A673 (cell line): Measurements from ENCODE around the gene RABGAP1L. TPM values are rescaled to one million over a fixed set of nuclear protein-coding genes. Genes with fewer than 3 reads are reported as not detected.

Source experiments
- BruUV-seq: library from RNA; stranded (reverse); fragments of 400-500 nt; replicated peaks from 2 replicates; lab custom pipeline; 2021; lab: Mats Ljungman, UMichigan
- CTCF ChIA-PET: fragments of 300-600 bp; sonication (Branson Sonifier 250); formaldehyde crosslinking; loops from one replicate; lab custom pipeline; 2022; ENCODE audit warnings: antibody characterized with exemption; lab: Charles Lee
- POLR2A ChIA-PET: fragments of 300-600 bp; sonication (Branson Sonifier 250); formaldehyde crosslinking; loops from one replicate; lab custom pipeline; 2022; ENCODE audit warnings: antibody characterized with exemption; ENCODE audit not compliant: low non-redundant PET; lab: Charles Lee
- DNase-seq: peaks from one replicate; pipeline ENCODE4 v3.0.0-alpha.2; 2015; ENCODE audit warnings: low spot score
- H3K27ac ChIP-seq: fragments of 200-600 bp; sonication (generic); 2 replicates; pipeline ENCODE4 v1.5.1; 2016; ENCODE audit warnings: mixed run types, low read depth, mild to moderate bottlenecking, mixed read lengths, antibody characterized with exemption, low read length; ENCODE audit not compliant: poor library complexity, severe bottlenecking
- H3K27me3 ChIP-seq: fragments of 200-600 bp; sonication (generic); replicated peaks from 2 replicates; pipeline ENCODE4 v1.6.1; 2017; ENCODE audit warnings: mixed run types, low read depth, mild to moderate bottlenecking, mixed read lengths, antibody characterized with exemption, low read length; ENCODE audit not compliant: insufficient read depth, poor library complexity
- H3K36me3 ChIP-seq: fragments of 200-600 bp; sonication (generic); 2 replicates; pipeline ENCODE4 v1.6.1; 2016; ENCODE audit warnings: mixed run types, mild to moderate bottlenecking, mixed read lengths, antibody characterized with exemption, low read length; ENCODE audit not compliant: insufficient read depth, poor library complexity, severe bottlenecking
- H3K4me1 ChIP-seq: fragments of 200-600 bp; sonication (generic); 2 replicates; pipeline ENCODE4 v1.6.1; 2017; ENCODE audit warnings: mixed run types, mild to moderate bottlenecking, mixed read lengths, antibody characterized with exemption, low read length; ENCODE audit not compliant: insufficient read depth, poor library complexity, severe bottlenecking
- H3K4me3 ChIP-seq: fragments of 200-600 bp; sonication (generic); 2 replicates; pipeline ENCODE4 v1.5.1; 2016; ENCODE audit warnings: low read depth, mixed run types, mild to moderate bottlenecking, mixed read lengths, low read length; ENCODE audit not compliant: poor library complexity, severe bottlenecking
- H3K9me3 ChIP-seq: fragments of 200-600 bp; sonication (generic); 2 replicates; pipeline ENCODE4 v1.6.1; 2016; ENCODE audit warnings: mixed run types, low read depth, mild to moderate bottlenecking, mixed read lengths, antibody characterized with exemption, low read length; ENCODE audit not compliant: poor library complexity, severe bottlenecking
- EZH2 ChIP-seq: fragments of 200-600 bp; sonication (generic); IDR thresholded peaks from 2 replicates; pipeline ENCODE4 v1.6.1; 2017; ENCODE audit warnings: borderline replicate concordance, low read depth, mild to moderate bottlenecking, mixed read lengths, antibody characterized with exemption, low read length; ENCODE audit not compliant: poor library complexity, severe bottlenecking
- intact Hi-C: fragments of 100-400 bp; cut with micrococcal nuclease; formaldehyde crosslinking; loops from one replicate; pipeline ENCODE4 v1.10.0; 2022; ENCODE audit not compliant: unreplicated experiment
- total RNA-seq: library from RNA; stranded (reverse); gene quantifications from 2 replicates; pipeline ENCODE4 v1.2.3, GENCODE V29; 2021
- TF ChIP-seq, protein P1 (sequence below): fragments of 300-800, 200-600 bp; sonication (generic); conservative IDR thresholded peaks from 2 replicates; pipeline ENCODE4 v1.5.1; 2017; ENCODE audit warnings: low read depth, mild to moderate bottlenecking, antibody characterized with exemption, low read length, moderate library complexity, mixed read lengths

RABGAP1L gene
- total RNA-seq, 1 experiment from 2014 or later, result 19.3 TPM

DNA sequence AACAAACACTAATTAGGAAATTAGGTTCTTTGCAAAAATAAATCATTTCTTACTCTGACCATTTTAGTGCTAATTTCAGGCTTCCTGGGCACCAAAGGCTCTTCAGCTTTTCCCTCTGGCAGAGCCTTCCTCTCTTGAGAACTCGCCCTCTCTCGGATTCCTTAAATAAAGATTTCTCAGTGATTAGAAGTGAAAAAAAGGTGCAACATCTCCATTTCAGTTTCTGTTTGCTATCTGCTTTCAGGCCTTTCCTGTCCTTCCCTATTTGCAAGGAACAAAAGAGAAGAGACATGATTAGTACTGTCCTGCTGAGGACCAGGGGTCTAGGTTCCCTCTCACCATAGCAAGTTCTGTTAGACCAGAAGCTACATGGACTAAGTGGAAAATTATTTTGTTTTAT, 812.6 kb downstream of the RABGAP1L start:
- ChIA-PET CTCF (no interaction called here), POLR2A (no interaction called here)

DNA sequence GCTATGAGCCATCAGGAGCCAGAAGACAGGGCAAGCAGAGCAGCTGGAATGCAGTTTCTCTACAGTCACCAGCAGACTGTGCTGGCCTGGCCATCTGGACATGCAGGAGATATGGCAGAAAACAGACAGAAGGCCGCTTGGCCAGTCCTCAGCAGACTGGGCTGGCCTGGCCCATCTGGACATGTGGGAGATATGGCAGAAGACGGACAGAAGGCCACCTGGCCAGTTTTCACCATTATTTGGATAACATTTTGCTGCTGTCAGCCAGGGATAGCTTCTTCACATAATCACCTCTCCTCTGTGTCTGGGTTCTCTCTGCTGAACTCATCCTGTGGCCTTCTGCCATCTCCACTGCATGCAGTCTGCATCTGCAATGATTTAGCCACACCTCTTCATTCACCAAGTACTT, 815.4 kb downstream of the RABGAP1L start:
- no peaks in the 10 kb centered on the region for H3K27me3 ChIP-seq
- H3K4me1 ChIP-seq, result no peaks in the 10 kb centered on the region
- BruUV-seq, result no TSS peak
- DNase-seq, result no peak
- no peak overlapping the region for H3K4me3 ChIP-seq
- CTCF ChIA-PET, result no interaction called here
- POLR2A ChIA-PET, result no interaction called here
- intact Hi-C loops, result loop anchor here (5.0 kb wide), 1 partner anchor 92 kb away; no protein-coding TSS in a partner anchor
- H3K36me3 ChIP-seq, result no peaks in the 10 kb centered on the region
- no peak overlapping the region for H3K27ac ChIP-seq
- no peaks in the 10 kb centered on the region for H3K9me3 ChIP-seq
- TF ChIP-seq, protein P1, sequence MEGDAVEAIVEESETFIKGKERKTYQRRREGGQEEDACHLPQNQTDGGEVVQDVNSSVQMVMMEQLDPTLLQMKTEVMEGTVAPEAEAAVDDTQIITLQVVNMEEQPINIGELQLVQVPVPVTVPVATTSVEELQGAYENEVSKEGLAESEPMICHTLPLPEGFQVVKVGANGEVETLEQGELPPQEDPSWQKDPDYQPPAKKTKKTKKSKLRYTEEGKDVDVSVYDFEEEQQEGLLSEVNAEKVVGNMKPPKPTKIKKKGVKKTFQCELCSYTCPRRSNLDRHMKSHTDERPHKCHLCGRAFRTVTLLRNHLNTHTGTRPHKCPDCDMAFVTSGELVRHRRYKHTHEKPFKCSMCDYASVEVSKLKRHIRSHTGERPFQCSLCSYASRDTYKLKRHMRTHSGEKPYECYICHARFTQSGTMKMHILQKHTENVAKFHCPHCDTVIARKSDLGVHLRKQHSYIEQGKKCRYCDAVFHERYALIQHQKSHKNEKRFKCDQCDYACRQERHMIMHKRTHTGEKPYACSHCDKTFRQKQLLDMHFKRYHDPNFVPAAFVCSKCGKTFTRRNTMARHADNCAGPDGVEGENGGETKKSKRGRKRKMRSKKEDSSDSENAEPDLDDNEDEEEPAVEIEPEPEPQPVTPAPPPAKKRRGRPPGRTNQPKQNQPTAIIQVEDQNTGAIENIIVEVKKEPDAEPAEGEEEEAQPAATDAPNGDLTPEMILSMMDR, result no peak
- no peak for TF ChIP-seq EZH2

More for the DNA sequence above, 812.6 kb downstream of the RABGAP1L start:
- H3K27me3 ChIP-seq, result no peaks in the 10 kb centered on the region
- no peaks in the 10 kb centered on the region for H3K9me3 ChIP-seq
- no peaks in the 10 kb centered on the region for H3K4me1 ChIP-seq
- no peak for DNase-seq
- TF ChIP-seq, protein P1, result no peak
- no peak for TF ChIP-seq EZH2
- H3K36me3 ChIP-seq, result no peaks in the 10 kb centered on the region
- BruUV-seq, result no TSS peak
- no peak overlapping the region for H3K4me3 ChIP-seq
- intact Hi-C loops, result no loop called here
- H3K27ac ChIP-seq, result no peak overlapping the region

DNA sequence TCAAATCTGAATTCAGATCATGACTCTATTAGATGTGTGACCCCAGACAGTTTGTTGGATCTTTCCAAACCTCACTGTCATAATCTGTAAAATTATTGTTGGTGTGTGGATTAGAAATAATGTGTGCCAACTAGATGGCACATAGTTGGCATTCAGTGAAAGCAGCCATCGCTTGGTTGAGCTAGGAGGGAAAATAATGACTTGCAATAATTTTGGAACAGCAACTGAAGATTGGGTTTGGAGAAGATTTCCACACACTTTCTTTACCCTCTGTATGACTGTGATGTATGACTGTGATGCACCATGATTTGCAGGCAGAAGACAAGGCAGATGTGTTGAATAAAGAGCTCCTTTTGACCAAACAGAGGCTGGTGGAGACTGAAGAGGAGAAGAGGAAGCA, 816.4 kb downstream of the RABGAP1L start:
- POLR2A ChIA-PET, result no interaction called here
- TF ChIP-seq EZH2, result no peak
- TF ChIP-seq, protein P1, result no peak
- H3K9me3 ChIP-seq, result no peaks in the 10 kb centered on the region
- no peaks in the 10 kb centered on the region for H3K27me3 ChIP-seq
- H3K27ac ChIP-seq, result no peak overlapping the region
- no peak for DNase-seq
- intact Hi-C loops, result loop anchor here (5.0 kb wide), 1 partner anchor 93 kb away; no protein-coding TSS in a partner anchor
- no peaks in the 10 kb centered on the region for H3K36me3 ChIP-seq
- BruUV-seq, result no TSS peak
- H3K4me1 ChIP-seq, result no peaks in the 10 kb centered on the region
- H3K4me3 ChIP-seq, result no peak overlapping the region
- CTCF ChIA-PET, result no interaction called here
